Measurements from ENCODE around the gene MTX1. TPM values are rescaled to one million over a fixed set of nuclear protein-coding genes. Genes with fewer than 3 reads are reported as not detected.

The MTX1 gene
- total RNA-seq, 6 experiments from 2014 or later, result 20.0 to 50.7 (median 23.9) TPM

DNA sequence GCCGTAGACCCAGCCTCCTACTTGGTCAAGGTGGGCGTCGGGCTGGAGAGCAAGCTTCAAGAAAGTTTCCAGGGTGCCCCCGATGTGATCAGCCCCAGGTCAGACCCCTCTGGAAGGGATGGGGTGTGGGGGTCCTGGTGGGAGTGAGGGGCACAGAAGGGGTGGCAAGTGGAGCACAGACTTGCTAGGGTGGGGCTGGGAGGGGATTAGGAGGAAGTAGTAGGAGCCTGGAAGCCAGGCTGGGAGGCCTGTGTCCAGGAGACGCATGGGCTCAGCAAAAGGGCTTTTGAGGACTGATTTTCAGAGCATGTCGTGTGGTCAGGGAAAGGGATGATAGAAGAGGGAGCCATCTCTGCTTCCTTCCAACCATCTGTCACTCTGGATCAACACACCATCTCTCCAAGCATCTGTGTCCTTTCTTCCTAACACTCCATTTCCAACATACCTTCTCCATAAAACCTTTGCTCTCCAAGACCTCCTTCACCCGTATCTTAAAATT lies 26.4 kb upstream of the MTX1 start:
- WGBS (ENCODE audit: insufficient coverage, low coverage, low lambda C conversion rate, missing lambda C conversion rate), result 76% methylated on average over 5 of the region's 7 CpGs

DNA sequence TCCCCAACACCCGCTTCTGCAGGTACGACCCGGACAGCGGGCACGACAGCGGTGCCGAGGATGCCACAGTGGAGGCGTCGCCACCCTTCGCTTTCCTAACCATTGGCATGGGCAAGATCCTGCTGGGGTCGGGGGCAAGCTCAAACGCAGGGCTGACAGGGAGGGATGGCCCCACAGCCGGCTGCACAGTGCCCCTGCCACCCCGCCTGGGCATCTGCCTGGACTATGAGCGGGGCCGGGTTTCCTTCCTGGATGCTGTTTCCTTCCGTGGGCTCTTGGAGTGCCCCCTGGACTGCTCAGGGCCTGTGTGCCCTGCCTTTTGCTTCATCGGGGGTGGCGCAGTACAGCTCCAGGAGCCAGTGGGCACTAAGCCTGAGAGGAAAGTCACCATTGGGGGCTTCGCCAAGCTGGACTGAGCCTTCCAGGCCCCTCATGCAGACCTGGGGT lies 24.7 kb upstream of the MTX1 start:
- no peak overlapping the region for H3K27ac ChIP-seq
- no peak overlapping the region for H3K4me3 ChIP-seq
- no peaks in the 10 kb centered on the region for H3K36me3 ChIP-seq
- H3K27me3 ChIP-seq, result no peaks in the 10 kb centered on the region
- H3K9me3 ChIP-seq, result no peaks in the 10 kb centered on the region
- no peak for ATAC-seq
- no peaks in the 10 kb centered on the region for H3K4me1 ChIP-seq
- 79% methylated on average over 12 of the region's 20 CpGs for WGBS (ENCODE audit: insufficient coverage, low coverage, low lambda C conversion rate, missing lambda C conversion rate)
- intact Hi-C loops (cut with DNase I), result no loop called here
- peak in 2 of 3 donors; percentile 10 to 53 for DNase-seq
- TF ChIP-seq, protein P1, sequence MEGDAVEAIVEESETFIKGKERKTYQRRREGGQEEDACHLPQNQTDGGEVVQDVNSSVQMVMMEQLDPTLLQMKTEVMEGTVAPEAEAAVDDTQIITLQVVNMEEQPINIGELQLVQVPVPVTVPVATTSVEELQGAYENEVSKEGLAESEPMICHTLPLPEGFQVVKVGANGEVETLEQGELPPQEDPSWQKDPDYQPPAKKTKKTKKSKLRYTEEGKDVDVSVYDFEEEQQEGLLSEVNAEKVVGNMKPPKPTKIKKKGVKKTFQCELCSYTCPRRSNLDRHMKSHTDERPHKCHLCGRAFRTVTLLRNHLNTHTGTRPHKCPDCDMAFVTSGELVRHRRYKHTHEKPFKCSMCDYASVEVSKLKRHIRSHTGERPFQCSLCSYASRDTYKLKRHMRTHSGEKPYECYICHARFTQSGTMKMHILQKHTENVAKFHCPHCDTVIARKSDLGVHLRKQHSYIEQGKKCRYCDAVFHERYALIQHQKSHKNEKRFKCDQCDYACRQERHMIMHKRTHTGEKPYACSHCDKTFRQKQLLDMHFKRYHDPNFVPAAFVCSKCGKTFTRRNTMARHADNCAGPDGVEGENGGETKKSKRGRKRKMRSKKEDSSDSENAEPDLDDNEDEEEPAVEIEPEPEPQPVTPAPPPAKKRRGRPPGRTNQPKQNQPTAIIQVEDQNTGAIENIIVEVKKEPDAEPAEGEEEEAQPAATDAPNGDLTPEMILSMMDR (IDR thresholded peaks at IDR 0.05), result no peak
- no peak for TF ChIP-seq POLR2A (IDR thresholded peaks at IDR 0.05)

More for the DNA sequence above, 26.4 kb upstream of the MTX1 start:
- intact Hi-C loops (cut with DNase I), result no loop called here
- H3K9me3 ChIP-seq, result no peaks in the 10 kb centered on the region
- no peaks in the 10 kb centered on the region for H3K36me3 ChIP-seq
- no peak overlapping the region for H3K27ac ChIP-seq
- H3K4me3 ChIP-seq, result no peak overlapping the region
- DNase-seq, result no peak
- no peaks in the 10 kb centered on the region for H3K4me1 ChIP-seq
- ATAC-seq, result no peak
- TF ChIP-seq POLR2A (IDR thresholded peaks at IDR 0.05), result no peak
- TF ChIP-seq, protein P1 (IDR thresholded peaks at IDR 0.05), result no peak
- H3K27me3 ChIP-seq, result no peaks in the 10 kb centered on the region

- Histone ChIP-seq H3K4me3 (no peak overlapping the region), H3K4me1 (no peaks in the 10 kb centered on the region), H3K36me3 (no peaks in the 10 kb centered on the region), H3K9me3 (no peaks in the 10 kb centered on the region), H3K27ac (no peak overlapping the region), H3K27me3 (no peaks in the 10 kb centered on the region)
- ATAC-seq (no peak), DNase-seq (peak in 2 of 3 donors; percentile 15 to 49)
- WGBS (ENCODE audit: insufficient coverage, low coverage, low lambda C conversion rate, missing lambda C conversion rate), result 100% methylated on average over 3 of the region's 4 CpGs
- intact Hi-C loops (cut with DNase I), result no loop called here
- TF ChIP-seq POLR2A (IDR thresholded peaks at IDR 0.05), result no peak
- TF ChIP-seq, protein P1 (IDR thresholded peaks at IDR 0.05), result no peak
These were observed 24.1 kb upstream of the MTX1 start for GRCh38 chr1:155184351-155184811.

GRCh38 chr1:155184835-155185782 lies 23.4 kb upstream of the MTX1 start:
- peak; percentile 59 to 80 (median 68) for ATAC-seq
- DNase-seq, result peak in 2 of 3 donors; percentile 47 to 59
- Histone ChIP-seq H3K36me3 (no peaks in the 10 kb centered on the region), H3K9me3 (no peaks in the 10 kb centered on the region), H3K4me1 (no peaks in the 10 kb centered on the region), H3K27ac (no peak overlapping the region), H3K4me3 (no peak overlapping the region), H3K27me3 (no peaks in the 10 kb centered on the region)
- intact Hi-C loops (cut with DNase I), result no loop called here
- WGBS (ENCODE audit: insufficient coverage, low coverage, low lambda C conversion rate, missing lambda C conversion rate), result 63% methylated on average over 9 of the region's 21 CpGs
- no peak for TF ChIP-seq POLR2A (IDR thresholded peaks at IDR 0.05)
- TF ChIP-seq, protein P1 (IDR thresholded peaks at IDR 0.05), result no peak
